ENCODE results near the gene SERPINI1. TPM values are rescaled to one million over a fixed set of nuclear protein-coding genes. Genes with fewer than 3 reads are reported as not detected.

The SERPINI1 gene
- total RNA-seq, 1 donor from 2014 or later: 4.6 TPM

DNA sequence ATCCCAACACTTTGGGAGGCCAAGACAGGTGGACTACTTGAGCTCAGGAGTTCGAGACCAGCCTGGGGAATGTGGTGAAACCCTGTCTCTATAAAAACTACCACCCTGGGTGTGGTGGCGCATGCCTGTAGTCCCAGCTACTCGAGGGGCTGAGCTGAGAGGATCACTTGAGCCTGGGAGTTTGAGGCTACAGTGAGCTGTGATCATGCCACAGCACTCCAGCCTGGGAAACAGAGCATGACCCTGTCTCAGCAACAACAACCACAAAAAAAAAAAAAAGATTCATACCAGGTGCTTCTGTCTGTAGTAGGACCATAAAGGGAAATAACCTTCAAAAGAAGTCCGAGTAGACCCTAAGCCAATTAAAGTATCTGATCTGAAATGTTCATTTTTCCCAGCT, 94.5 kb downstream of the SERPINI1 start:
- no peak for DNase-seq (ENCODE audit: missing footprints)
- no peak for ATAC-seq
- intact Hi-C loops (cut with DNase I): no loop called here

DNA sequence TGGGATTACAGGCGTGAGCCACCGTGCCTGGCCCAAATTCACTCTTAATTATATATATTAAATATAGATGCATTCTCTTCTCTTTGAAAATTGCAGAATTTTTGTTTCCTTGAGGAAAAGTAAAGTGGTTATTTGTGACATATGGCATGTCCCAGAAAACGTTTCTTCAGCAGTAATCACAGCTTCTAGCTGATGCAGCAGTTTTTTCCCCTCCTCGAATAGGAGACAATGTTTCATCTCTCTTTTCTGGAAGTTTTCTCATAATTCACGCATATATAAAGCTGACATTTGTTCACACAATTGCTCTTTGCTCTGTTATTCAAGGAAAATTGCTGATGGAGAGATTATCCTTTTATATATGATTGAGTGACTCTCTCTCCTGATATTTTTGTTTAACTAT, 99.8 kb downstream of the SERPINI1 start:
- ATAC-seq (no peak), DNase-seq (ENCODE audit: missing footprints) (no peak)
- intact Hi-C loops (cut with DNase I): loop anchor here (5.0 kb wide), 1 partner anchor 207 kb away; no protein-coding TSS in a partner anchor

DNA sequence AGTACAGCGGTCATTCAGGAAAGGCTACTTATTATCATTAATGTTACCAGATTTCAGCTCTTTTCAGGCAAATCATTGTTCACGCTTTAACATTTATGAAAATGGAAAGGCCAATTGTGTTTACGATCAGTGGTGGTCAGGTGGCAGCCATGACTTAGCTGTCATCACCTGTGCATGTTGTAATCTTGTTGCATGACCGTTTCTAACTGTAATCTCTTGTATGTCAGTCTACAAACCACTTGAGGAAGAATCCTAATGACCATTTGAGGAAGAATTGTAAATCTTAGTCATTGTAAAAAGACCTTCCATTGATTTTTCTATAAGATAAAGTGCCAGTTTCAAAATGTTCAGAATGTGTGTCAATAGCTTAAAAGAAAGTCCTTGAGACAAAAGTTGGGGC, 100.4 kb downstream of the SERPINI1 start:
- no peak for DNase-seq (ENCODE audit: missing footprints)
- no peak for ATAC-seq
- intact Hi-C loops (cut with DNase I): loop anchor here (5.0 kb wide), 1 partner anchor 206 kb away; no protein-coding TSS in a partner anchor

DNA sequence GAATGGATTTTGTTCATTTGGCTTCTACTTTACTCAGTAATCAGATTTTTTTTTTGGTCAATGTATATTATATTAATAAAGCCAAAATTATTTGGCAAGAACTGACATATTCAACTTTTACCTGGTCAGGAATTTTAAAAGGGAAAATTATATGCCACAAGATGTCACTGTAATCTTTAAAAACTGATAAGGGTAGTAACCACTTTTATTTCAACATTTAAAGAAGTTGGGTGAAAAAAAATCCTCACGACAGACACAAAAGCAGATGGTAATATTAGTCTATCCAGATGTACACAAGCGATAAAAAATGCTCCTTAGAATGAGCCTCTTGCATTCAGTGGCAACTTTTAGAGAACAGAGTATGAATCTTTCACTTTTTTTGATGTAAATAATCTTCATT, 101.9 kb downstream of the SERPINI1 start:
- DNase-seq (ENCODE audit: missing footprints): no peak
- ATAC-seq: no peak
- intact Hi-C loops (cut with DNase I): loop anchor here (5.0 kb wide), 1 partner anchor 205 kb away; no protein-coding TSS in a partner anchor

DNA sequence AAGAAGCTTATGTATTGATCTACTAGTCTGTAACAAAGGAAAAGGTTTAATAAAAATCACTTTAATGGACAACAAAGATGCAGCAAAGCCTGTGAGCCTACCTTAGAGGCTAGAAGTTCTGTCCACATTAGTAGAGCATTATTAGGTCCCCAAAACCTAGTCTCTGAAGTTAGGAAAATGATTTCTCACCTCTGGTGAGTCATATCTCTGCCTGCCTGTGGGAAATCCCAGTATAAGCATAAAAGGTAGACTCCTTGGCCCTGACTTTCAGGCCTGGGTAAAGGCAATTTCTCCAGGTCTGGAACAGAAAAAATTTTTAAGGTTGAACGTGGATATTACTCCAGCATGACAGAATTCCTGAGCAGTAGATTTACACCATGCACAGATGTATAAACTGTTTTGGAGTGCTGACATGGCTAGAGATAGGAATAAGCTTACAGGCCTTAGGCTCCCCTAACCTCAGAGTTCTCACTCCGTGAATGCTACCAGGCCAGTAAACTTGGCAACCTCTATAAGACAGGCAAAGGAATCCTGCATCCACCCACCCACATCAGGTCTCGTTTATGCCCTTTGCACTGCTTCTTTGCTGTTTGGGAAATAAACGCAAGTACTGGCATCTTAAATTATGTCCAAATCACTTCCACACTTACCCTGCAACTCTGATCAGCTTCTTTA, 104.1 kb downstream of the SERPINI1 start:
- no peak for ATAC-seq
- no peak for DNase-seq (ENCODE audit: missing footprints)
- intact Hi-C loops (cut with DNase I): loop anchor here (2.0 to 5.0 kb wide), 2 partner anchors 41 to 203 kb away; no protein-coding TSS in a partner anchor

- intact Hi-C loops (cut with DNase I): no loop called here
- DNase-seq (ENCODE audit: missing footprints) (no peak), ATAC-seq (peak; percentile 57)
These were observed 104.7 kb downstream of the SERPINI1 start for GRCh38 chr3:167840247-167840646.

DNA sequence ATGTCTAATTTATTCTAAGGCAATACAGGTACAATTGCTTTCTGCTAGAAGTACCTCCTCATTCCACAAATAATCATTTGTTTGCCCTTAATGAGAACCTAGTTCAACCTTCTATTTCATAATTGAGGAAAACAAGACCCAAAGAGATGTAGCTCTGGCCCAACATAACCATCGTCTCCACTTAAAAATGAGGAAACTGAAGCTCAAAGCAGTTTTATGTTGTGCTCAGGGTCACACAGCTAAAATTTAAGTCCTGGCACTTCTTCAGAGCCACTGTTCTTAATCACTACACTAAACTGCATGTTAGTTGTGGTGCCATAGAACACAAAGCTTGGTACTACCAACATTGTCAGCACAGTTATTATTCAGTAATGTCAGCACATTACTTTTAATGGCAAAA, 108.0 kb downstream of the SERPINI1 start:
- ATAC-seq (no peak), DNase-seq (ENCODE audit: missing footprints) (no peak)
- intact Hi-C loops (cut with DNase I): no loop called here

DNA sequence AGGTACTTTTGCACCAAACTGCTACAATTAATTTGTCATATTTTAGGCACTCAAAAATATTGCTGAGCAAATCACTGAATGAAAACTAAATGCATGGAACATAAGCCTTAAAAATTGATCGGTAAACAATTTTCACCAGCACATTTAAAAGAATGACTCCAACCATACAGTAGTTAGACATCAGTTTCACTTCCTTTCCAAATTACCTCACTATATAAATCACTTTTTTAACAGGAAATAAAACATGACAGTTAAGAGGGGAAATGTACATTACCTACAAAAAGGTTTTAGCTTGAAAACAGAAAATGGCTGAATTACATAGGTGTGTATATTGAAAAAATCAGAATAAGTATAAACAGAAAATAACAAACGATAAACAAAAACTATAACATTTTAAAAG, 108.4 kb downstream of the SERPINI1 start:
- DNase-seq (ENCODE audit: missing footprints) (no peak), ATAC-seq (no peak)
- intact Hi-C loops (cut with DNase I): no loop called here

GRCh38 chr3:167844528-167844927, 109.0 kb downstream of the SERPINI1 start:
- intact Hi-C loops (cut with DNase I): no loop called here
- DNase-seq (ENCODE audit: missing footprints): no peak
- ATAC-seq: no peak

- ATAC-seq: no peak
- intact Hi-C loops (cut with DNase I): no loop called here
- no peak for DNase-seq (ENCODE audit: missing footprints)
These were observed 115.7 kb downstream of the SERPINI1 start for GRCh38 chr3:167851171-167851570.

DNA sequence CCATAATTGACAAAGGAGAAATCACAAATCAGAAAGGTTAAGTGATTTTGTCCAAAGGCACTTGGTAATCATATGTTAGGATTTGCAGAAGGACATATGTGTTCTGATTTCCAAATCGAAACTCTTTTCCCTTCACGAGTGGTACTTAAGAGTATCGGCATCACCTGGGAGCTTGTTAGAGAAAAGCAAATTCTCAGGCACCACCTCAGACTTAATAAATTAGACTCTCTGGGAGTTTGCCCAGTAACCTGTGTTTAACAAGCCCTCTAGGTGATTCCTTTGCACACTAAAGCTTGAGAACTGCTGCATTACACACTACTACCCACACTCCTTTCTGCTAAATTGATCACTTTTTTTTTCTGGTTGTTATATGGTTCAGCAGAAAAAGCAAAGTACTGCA, 116.2 kb downstream of the SERPINI1 start:
- intact Hi-C loops (cut with DNase I): no loop called here
- no peak for DNase-seq (ENCODE audit: missing footprints)
- no peak for ATAC-seq

DNA sequence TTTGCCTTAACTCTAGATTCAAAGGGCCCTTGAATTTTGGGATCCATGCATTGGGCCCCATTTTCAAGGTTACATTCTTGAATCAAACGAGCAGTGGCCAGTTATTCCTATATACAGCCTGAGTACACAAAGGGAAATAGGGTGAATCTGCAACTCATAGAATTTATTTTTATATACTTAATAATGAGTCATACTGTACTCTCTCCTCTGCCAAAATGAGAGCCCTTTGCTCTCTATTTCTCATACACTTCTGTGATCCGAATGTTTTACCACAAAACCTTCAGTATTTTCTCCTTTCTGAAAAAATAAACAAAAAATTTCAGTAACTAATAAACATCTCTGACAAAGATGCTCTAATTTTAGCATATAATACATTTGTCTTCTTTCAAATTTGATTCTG, 116.7 kb downstream of the SERPINI1 start:
- DNase-seq (ENCODE audit: missing footprints) (no peak), ATAC-seq (no peak)
- intact Hi-C loops (cut with DNase I): no loop called here

DNA sequence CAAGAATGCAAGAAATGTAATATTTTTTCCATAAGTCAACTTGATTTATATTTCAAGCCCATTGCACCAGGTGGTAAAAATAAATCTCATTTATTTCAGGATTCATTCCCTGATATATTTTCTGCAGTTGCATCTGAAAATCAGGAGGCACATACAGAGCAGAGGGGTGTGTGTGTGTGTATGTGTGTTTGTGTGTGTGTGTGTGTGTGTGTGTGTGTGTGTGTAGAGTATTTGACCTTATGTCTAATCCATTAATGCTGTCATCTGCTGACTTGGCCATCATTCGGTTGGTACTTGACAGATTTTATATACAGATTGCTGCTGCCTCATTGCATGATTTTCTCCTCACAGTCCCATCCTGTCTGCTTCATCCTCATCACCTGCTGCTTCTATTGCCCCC, 118.5 kb downstream of the SERPINI1 start:
- ATAC-seq: no peak
- intact Hi-C loops (cut with DNase I): no loop called here

GRCh38 chr3:167854846-167855245, 119.3 kb downstream of the SERPINI1 start:
- DNase-seq (ENCODE audit: missing footprints): no peak
- ATAC-seq: no peak
- intact Hi-C loops (cut with DNase I): no loop called here

More for the DNA sequence above, 118.5 kb downstream of the SERPINI1 start:
- DNase-seq (ENCODE audit: missing footprints): no peak

DNA sequence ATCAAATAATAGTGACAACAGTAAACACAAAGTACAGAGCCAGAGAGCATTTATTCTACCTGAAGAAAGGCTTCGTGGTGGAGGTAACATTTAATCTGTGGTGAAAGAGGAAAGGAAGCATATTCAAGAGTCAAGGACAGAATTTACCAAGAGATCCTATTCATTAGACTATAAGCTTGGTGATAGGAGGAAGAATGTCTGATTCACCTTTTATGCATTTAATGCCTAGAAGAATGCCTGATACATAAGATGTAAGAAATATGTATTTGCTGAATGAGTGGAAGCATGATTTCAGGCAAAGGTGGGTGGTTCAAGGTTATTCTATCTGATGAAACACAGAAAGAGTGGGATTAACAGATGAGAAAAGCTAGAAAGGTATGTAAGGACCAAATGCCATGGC, 119.8 kb downstream of the SERPINI1 start:
- intact Hi-C loops (cut with DNase I): no loop called here
- no peak for DNase-seq (ENCODE audit: missing footprints)

GRCh38 chr3:167858865-167859264, 123.3 kb downstream of the SERPINI1 start:
- ATAC-seq (no peak), DNase-seq (ENCODE audit: missing footprints) (no peak)
- intact Hi-C loops (cut with DNase I): no loop called here

More for the DNA sequence above, 119.8 kb downstream of the SERPINI1 start:
- ATAC-seq: no peak

DNA sequence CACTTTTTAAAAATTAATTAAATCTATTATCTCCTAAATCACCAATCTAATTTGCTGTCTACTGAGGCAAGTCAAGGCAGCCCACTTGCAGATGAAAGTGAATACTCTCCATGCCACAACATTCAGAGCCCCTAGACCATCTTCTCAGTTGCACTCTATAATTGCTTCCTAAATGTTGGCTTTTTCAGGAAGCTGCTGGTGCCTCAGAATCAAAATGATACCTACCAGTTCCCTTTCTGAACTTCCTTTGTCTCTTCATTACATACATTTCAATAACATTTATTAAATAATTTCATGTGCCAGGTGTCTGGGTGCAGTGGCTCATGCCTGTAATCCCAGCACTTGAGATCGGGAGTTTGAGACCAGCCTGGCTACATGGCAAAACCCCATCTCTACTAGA, 124.1 kb downstream of the SERPINI1 start:
- ATAC-seq: no peak

DNA sequence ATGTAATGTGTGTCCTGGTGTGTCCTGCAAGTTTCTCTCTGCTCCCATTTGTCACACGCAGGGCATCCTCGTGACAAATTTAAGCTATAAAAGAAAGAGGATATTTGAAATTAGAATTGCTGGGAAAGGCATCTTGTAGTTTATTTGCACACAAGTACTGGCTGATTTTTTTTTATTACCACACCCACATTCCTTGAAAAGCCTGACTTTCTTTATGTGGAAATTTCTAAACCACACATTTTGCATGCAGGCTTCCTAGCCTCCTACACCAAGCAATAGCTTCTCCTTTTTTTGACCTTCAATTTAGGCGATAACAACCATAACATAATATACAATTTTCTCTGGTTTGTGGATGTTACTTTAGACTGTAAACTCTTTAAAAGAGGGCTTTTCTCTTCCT, 126.1 kb downstream of the SERPINI1 start:
- intact Hi-C loops (cut with DNase I): no loop called here
- DNase-seq (ENCODE audit: missing footprints) (no peak), ATAC-seq (no peak)

More for the DNA sequence above, 124.1 kb downstream of the SERPINI1 start:
- intact Hi-C loops (cut with DNase I): no loop called here
- no peak for DNase-seq (ENCODE audit: missing footprints)

GRCh38 chr3:167862104-167862730, 126.7 kb downstream of the SERPINI1 start:
- ATAC-seq (no peak), DNase-seq (ENCODE audit: missing footprints) (no peak)
- intact Hi-C loops (cut with DNase I): no loop called here

- intact Hi-C loops (cut with DNase I): no loop called here
- no peak for DNase-seq (ENCODE audit: missing footprints)
- ATAC-seq: no peak
These were observed 128.5 kb downstream of the SERPINI1 start for GRCh38 chr3:167863811-167864551.
